Measurements from ENCODE around the gene SHC2.
"Not testable (repeated sequence)": the region's sequence is repeated elsewhere in the genome, so short reads cannot be mapped to it uniquely, and the experiment has no call there.

SHC2 gene

GRCh38 chr19:491146-491741, 30.4 kb upstream of the SHC2 start:
- peak; percentile 38 for DNase-seq

GRCh38 chr19:489418-490196, 28.8 kb upstream of the SHC2 start:
- no peak for DNase-seq

GRCh38 chr19:488505-489417, 27.9 kb upstream of the SHC2 start:
- peak; percentile 98 for DNase-seq

- DNase-seq = peak; percentile 43
These were observed 24.9 kb upstream of the SHC2 start for GRCh38 chr19:485583-486236.

GRCh38 chr19:485077-485476, 24.2 kb upstream of the SHC2 start:
- DNase-seq = no peak

GRCh38 chr19:484494-484893, 23.7 kb upstream of the SHC2 start:
- DNase-seq = no peak

GRCh38 chr19:483332-484072, 22.7 kb upstream of the SHC2 start:
- no peak for DNase-seq

- DNase-seq = no peak
These were observed 21.6 kb upstream of the SHC2 start for GRCh38 chr19:482186-483041.

- DNase-seq = not testable (repeated sequence)
These were observed 20.3 kb upstream of the SHC2 start for GRCh38 chr19:481100-481499.

GRCh38 chr19:480016-480855, 19.4 kb upstream of the SHC2 start:
- DNase-seq = peak; percentile 85

- DNase-seq = no peak
These were observed 18.1 kb upstream of the SHC2 start for GRCh38 chr19:478976-479375.

GRCh38 chr19:478236-478903, 17.5 kb upstream of the SHC2 start:
- DNase-seq = no peak

GRCh38 chr19:475360-475759, 14.5 kb upstream of the SHC2 start:
- DNase-seq = no peak

- no peak for DNase-seq
These were observed 13.6 kb upstream of the SHC2 start for GRCh38 chr19:474126-475078.

GRCh38 chr19:472005-472858, 11.4 kb upstream of the SHC2 start:
- DNase-seq = no peak

- DNase-seq = no peak
These were observed 9.9 kb upstream of the SHC2 start for GRCh38 chr19:470701-471100.

- no peak for DNase-seq
These were observed 9.0 kb upstream of the SHC2 start for GRCh38 chr19:469833-470232.
